Astrocyte (in vitro differentiated cells and primary cell): ENCODE data around the gene KCNG2. TPM values are rescaled to one million over a fixed set of nuclear protein-coding genes. Genes with fewer than 3 reads are reported as not detected.

Source experiments
- DNase-seq: peaks from one replicate; pipeline ENCODE4 v3.0.0-alpha.2; 2010; ENCODE audit warnings: low read depth
- FAIRE-seq: peaks from 2 replicates; lab custom pipeline; 2011; peaks lifted over from hg19 to GRCh38; lab: Jason Lieb, UNC
- H2AFZ ChIP-seq: 2 replicates; pipeline ENCODE4 v1.6.0; 2012; ENCODE audit warnings: low read depth, low read length, inconsistent platforms
- H3K27ac ChIP-seq: 2 replicates; pipeline ENCODE4 v1.5.1; 2011; ENCODE audit warnings: low read depth, low read length, inconsistent platforms
- H3K27me3 ChIP-seq: 2 replicates; pipeline ENCODE4 v1.6.0; 2011; ENCODE audit warnings: low read length, inconsistent platforms; ENCODE audit not compliant: insufficient read depth
- H3K36me3 ChIP-seq: 2 replicates; pipeline ENCODE4 v1.5.1; 2011; ENCODE audit warnings: low read length, inconsistent platforms; ENCODE audit not compliant: insufficient read depth
- H3K4me1 ChIP-seq: 2 replicates; pipeline ENCODE4 v1.5.1; 2011; ENCODE audit warnings: low read length, inconsistent platforms; ENCODE audit not compliant: insufficient read depth
- H3K4me2 ChIP-seq: 2 replicates; pipeline ENCODE4 v1.6.0; 2012; ENCODE audit warnings: low read length, inconsistent platforms
- H3K4me3 ChIP-seq: 2 replicates; pipeline ENCODE4 v1.5.1; 2011; ENCODE audit warnings: low read depth, mild to moderate bottlenecking, low read length, inconsistent platforms; ENCODE audit not compliant: insufficient read depth
- H3K79me2 ChIP-seq: 2 replicates; pipeline ENCODE4 v1.6.0; 2012; ENCODE audit warnings: mild to moderate bottlenecking, low read length, inconsistent platforms; ENCODE audit not compliant: insufficient read depth
- H3K9ac ChIP-seq: 2 replicates; pipeline ENCODE4 v1.6.0; 2012; ENCODE audit warnings: mild to moderate bottlenecking, low read length, inconsistent platforms
- H3K9me3 ChIP-seq: 2 replicates; pipeline ENCODE4 v1.5.1; 2012; ENCODE audit warnings: low read depth, mild to moderate bottlenecking, low read length, inconsistent platforms; ENCODE audit not compliant: insufficient read depth
- H4K20me1 ChIP-seq: 2 replicates; pipeline ENCODE4 v1.6.0; 2012; ENCODE audit warnings: low read length, inconsistent platforms; ENCODE audit not compliant: insufficient read depth
- H3K27ac Mint-ChIP-seq: one replicate; pipeline ENCODE4 v1.8.0; 2021; ENCODE audit warnings: mild to moderate bottlenecking, mixed read lengths; ENCODE audit not compliant: unreplicated experiment
- H3K27me3 Mint-ChIP-seq: one replicate; pipeline ENCODE4 v1.8.0; 2021; ENCODE audit warnings: low read depth, mixed read lengths; ENCODE audit not compliant: unreplicated experiment
- H3K36me3 Mint-ChIP-seq: one replicate; pipeline ENCODE4 v1.8.0; 2021; ENCODE audit warnings: low read depth, mixed read lengths; ENCODE audit not compliant: unreplicated experiment
- H3K4me1 Mint-ChIP-seq: one replicate; pipeline ENCODE4 v1.8.0; 2021; ENCODE audit warnings: low read depth, mixed read lengths; ENCODE audit not compliant: unreplicated experiment
- H3K4me3 Mint-ChIP-seq: one replicate; pipeline ENCODE4 v1.8.0; 2021; ENCODE audit warnings: mild to moderate bottlenecking, moderate library complexity, mixed read lengths; ENCODE audit not compliant: unreplicated experiment
- H3K9me3 Mint-ChIP-seq: one replicate; pipeline ENCODE4 v1.8.0; 2021; ENCODE audit warnings: mild to moderate bottlenecking, mixed read lengths; ENCODE audit not compliant: unreplicated experiment
- CTCF ChIP-seq: IDR thresholded peaks from 2 replicates; pipeline ENCODE4 v1.5.1; 2011; ENCODE audit warnings: low read depth, mild to moderate bottlenecking, inconsistent platforms, low read length, moderate library complexity; ENCODE audit not compliant: insufficient read depth
- EZH2 ChIP-seq: IDR thresholded peaks from 2 replicates; pipeline ENCODE4 v1.6.1; 2012; ENCODE audit warnings: mild to moderate bottlenecking, low read length, inconsistent platforms; ENCODE audit not compliant: insufficient read depth
- total RNA-seq: library from RNA; stranded (reverse); gene quantifications from 2 replicates; pipeline ENCODE4 v1.2.1, GENCODE V29; 2021

Gene KCNG2
- total RNA-seq, 1 donor from 2014 or later, result 0.16 TPM

DNA sequence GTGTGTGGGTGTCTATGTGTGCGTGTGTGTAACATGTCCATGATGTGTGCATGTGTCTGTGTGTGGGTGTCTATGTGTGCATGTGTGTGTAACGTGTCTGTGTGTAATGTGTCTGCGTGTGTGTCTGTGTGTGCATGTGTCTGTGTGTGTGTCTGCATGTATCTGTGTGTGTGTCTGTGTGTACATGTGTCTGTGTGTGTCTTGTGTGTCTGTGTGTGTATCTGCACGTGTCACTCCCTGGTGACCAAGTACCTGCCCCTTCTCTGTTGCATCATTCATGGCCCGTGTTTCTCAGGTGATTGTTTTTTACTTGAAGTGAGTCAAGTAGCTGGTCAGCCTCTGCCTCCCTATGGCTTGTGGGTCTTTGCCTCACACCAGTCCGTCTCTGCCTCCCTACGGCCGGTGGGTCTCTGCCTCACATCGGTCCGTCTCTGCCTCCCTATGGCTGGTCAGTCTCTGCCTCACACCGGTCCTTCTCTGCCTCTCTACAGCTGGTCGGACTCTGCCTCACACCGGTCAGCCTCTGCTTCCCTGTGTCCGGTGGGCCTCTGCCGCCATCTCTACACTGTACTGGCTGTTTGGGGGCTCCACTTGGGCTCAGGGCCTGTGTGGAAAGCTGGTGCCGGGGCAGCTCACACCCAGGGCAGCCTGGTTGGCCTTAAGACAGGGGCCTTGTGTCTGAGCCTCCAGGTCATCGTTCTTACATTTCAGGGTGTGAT, 31.6 kb downstream of the KCNG2 start:
- H3K9me3 ChIP-seq, result peaks cover 13% of the 10 kb centered on the region
- H3K4me1 ChIP-seq, result no peaks in the 10 kb centered on the region
- no peak for TF ChIP-seq CTCF
- no peak for TF ChIP-seq EZH2
- H3K4me1 Mint-ChIP-seq, result no peaks in the 10 kb centered on the region
- DNase-seq (no peak), FAIRE-seq (no peak)
- no peak overlapping the region for H3K4me3 ChIP-seq
- no peaks in the 10 kb centered on the region for H3K79me2 ChIP-seq
- no peaks in the 10 kb centered on the region for H3K27me3 ChIP-seq
- H3K9me3 Mint-ChIP-seq, result peaks cover 3% of the 10 kb centered on the region
- no peak overlapping the region for H3K4me2 ChIP-seq
- H3K27me3 Mint-ChIP-seq, result peaks cover 20% of the 10 kb centered on the region
- no peak overlapping the region for H3K4me3 Mint-ChIP-seq
- no peak overlapping the region for H2AFZ ChIP-seq
- H3K36me3 Mint-ChIP-seq, result no peaks in the 10 kb centered on the region
- H4K20me1 ChIP-seq, result no peaks in the 10 kb centered on the region
- H3K36me3 ChIP-seq, result no peaks in the 10 kb centered on the region
- no peak overlapping the region for H3K27ac ChIP-seq
- no peak overlapping the region for H3K27ac Mint-ChIP-seq
- H3K9ac ChIP-seq, result no peak overlapping the region

- H3K4me1 Mint-ChIP-seq, result no peaks in the 10 kb centered on the region
- Histone ChIP-seq H3K27ac (no peak overlapping the region), H4K20me1 (no peaks in the 10 kb centered on the region), H3K4me1 (no peaks in the 10 kb centered on the region), H3K36me3 (no peaks in the 10 kb centered on the region), H3K9ac (no peak overlapping the region), H3K27me3 (no peaks in the 10 kb centered on the region), H2AFZ (no peak overlapping the region), H3K4me3 (no peak overlapping the region), H3K4me2 (no peak overlapping the region), H3K9me3 (peaks cover 13% of the 10 kb centered on the region), H3K79me2 (no peaks in the 10 kb centered on the region)
- DNase-seq, result no peak
- H3K36me3 Mint-ChIP-seq, result no peaks in the 10 kb centered on the region
- H3K27me3 Mint-ChIP-seq, result peaks cover 36% of the 10 kb centered on the region
- H3K27ac Mint-ChIP-seq, result no peak overlapping the region
- FAIRE-seq, result no peak
- no peak for TF ChIP-seq CTCF
- no peak for TF ChIP-seq EZH2
- no peak overlapping the region for H3K4me3 Mint-ChIP-seq
- peaks cover 6% of the 10 kb centered on the region for H3K9me3 Mint-ChIP-seq
These were observed 34.4 kb downstream of the KCNG2 start for GRCh38 chr18:79832169-79832568.

DNA sequence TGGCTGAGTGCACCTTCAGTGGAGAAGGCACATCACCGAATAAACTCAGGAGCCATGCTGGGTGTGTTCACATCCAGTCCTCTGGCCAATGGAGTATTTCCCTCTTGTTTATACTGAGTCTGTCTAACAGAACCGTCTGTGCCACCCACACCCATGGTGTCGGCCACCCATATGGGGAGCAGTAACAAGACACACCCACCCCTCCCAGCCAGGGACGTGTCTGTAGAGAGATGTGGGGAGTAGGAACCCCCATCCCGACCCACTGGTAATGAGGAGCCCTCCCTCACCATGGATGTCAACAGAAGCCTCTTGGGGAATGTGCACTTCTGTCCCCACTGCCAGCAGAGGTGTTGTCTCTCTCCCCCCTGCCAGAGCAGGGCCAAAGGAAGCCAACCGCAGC, 37.1 kb downstream of the KCNG2 start:
- H3K4me1 ChIP-seq, result no peaks in the 10 kb centered on the region
- H3K27ac ChIP-seq, result no peak overlapping the region
- Mint-ChIP-seq H3K4me1 (no peaks in the 10 kb centered on the region), H3K27ac (no peak overlapping the region), H3K4me3 (no peak overlapping the region), H3K36me3 (no peaks in the 10 kb centered on the region), H3K9me3 (peaks cover 6% of the 10 kb centered on the region), H3K27me3 (peaks cover 46% of the 10 kb centered on the region)
- H3K36me3 ChIP-seq, result no peaks in the 10 kb centered on the region
- H3K27me3 ChIP-seq, result no peaks in the 10 kb centered on the region
- no peak overlapping the region for H3K9ac ChIP-seq
- TF ChIP-seq CTCF, result no peak
- TF ChIP-seq EZH2, result no peak
- peaks cover 9% of the 10 kb centered on the region for H3K9me3 ChIP-seq
- no peaks in the 10 kb centered on the region for H3K79me2 ChIP-seq
- no peak overlapping the region for H2AFZ ChIP-seq
- no peaks in the 10 kb centered on the region for H4K20me1 ChIP-seq
- DNase-seq (no peak), FAIRE-seq (no peak)
- no peak overlapping the region for H3K4me2 ChIP-seq
- no peak overlapping the region for H3K4me3 ChIP-seq
